OCI-LY7 (cell line): Measurements from ENCODE around the gene PLCL2. TPM values are rescaled to one million over a fixed set of nuclear protein-coding genes. Genes with fewer than 3 reads are reported as not detected.

Source experiments
- BruUV-seq: library from RNA; stranded (reverse); fragments of 400-500 nt; replicated peaks from 2 replicates; lab custom pipeline; 2021; lab: Mats Ljungman, UMichigan
- CTCF ChIA-PET: fragments of 300-600 bp; sonication (Branson Sonifier 250); formaldehyde crosslinking; loops from one replicate; lab custom pipeline; 2022; ENCODE audit warnings: antibody characterized with exemption; ENCODE audit not compliant: unreplicated experiment; lab: Charles Lee
- POLR2A ChIA-PET: fragments of 300-600 bp; sonication (Branson Sonifier 250); formaldehyde crosslinking; loops from one replicate; lab custom pipeline; 2022; ENCODE audit warnings: antibody characterized with exemption; lab: Charles Lee
- DNase-seq: peaks from one replicate; pipeline ENCODE4 v3.0.0-alpha.2; 2015; ENCODE audit warnings: low spot score
- H2AFZ ChIP-seq: fragments of 200-600 bp; sonication (generic), shearing (Covaris generic); 2 replicates; pipeline ENCODE4 v1.6.1; 2014; ENCODE audit warnings: mild to moderate bottlenecking, antibody characterized with exemption, low read length, moderate library complexity
- H3K27ac ChIP-seq: fragments of 200-600 bp; sonication (generic); 2 replicates; pipeline ENCODE4 v1.5.1; 2014; ENCODE audit warnings: mixed run types, low read depth, mild to moderate bottlenecking, moderate library complexity, low read length, inconsistent platforms; ENCODE audit not compliant: poor library complexity, severe bottlenecking
- H3K36me3 ChIP-seq: fragments of 200-600 bp; sonication (generic); 2 replicates; pipeline ENCODE4 v1.6.1; 2014; ENCODE audit warnings: mild to moderate bottlenecking, antibody characterized with exemption, low read length, moderate library complexity, mixed read lengths; ENCODE audit not compliant: insufficient read depth
- H3K4me1 ChIP-seq: fragments of 200-600 bp; sonication (generic); 2 replicates; pipeline ENCODE4 v1.5.1; 2014; ENCODE audit warnings: mild to moderate bottlenecking, low read length; ENCODE audit not compliant: insufficient read depth, poor library complexity, severe bottlenecking
- H3K4me2 ChIP-seq: fragments of 200-600 bp; sonication (generic); 2 replicates; pipeline ENCODE4 v1.6.1; 2014; ENCODE audit warnings: mild to moderate bottlenecking, low read length
- H3K4me3 ChIP-seq: fragments of 200-600 bp; sonication (generic); 2 replicates; pipeline ENCODE4 v1.5.1; 2014; ENCODE audit warnings: mild to moderate bottlenecking, low read depth, low read length; ENCODE audit not compliant: poor library complexity, severe bottlenecking
- H3K79me2 ChIP-seq: fragments of 200-600 bp; sonication (generic); 2 replicates; pipeline ENCODE4 v1.6.1; 2016; ENCODE audit warnings: low read depth, mild to moderate bottlenecking, low read length, moderate library complexity, mixed read lengths; ENCODE audit not compliant: insufficient read depth
- H3K9me2 ChIP-seq: fragments of 200-600 bp; sonication (generic); 2 replicates; pipeline ENCODE4 v1.6.1; 2016; ENCODE audit warnings: mild to moderate bottlenecking, low read length, mixed read lengths; ENCODE audit not compliant: insufficient read depth
- H3K9me3 ChIP-seq: fragments of 200-600 bp; sonication (generic); 2 replicates; pipeline ENCODE4 v1.6.1; 2014; ENCODE audit warnings: mild to moderate bottlenecking, mixed run types, low read length, mixed read lengths
- H4K20me1 ChIP-seq: fragments of 200-600 bp; sonication (generic); 2 replicates; pipeline ENCODE4 v1.6.1; 2014; ENCODE audit warnings: mild to moderate bottlenecking, antibody characterized with exemption, low read length, moderate library complexity, mixed read lengths; ENCODE audit not compliant: insufficient read depth
- EZH2phosphoT487 ChIP-seq: fragments of 200-600 bp; sonication (generic); IDR thresholded peaks from 2 replicates; pipeline ENCODE4 v1.6.1; 2018; ENCODE audit warnings: low read depth, borderline replicate concordance, mild to moderate bottlenecking, mixed run types, antibody characterized with exemption, low read length, moderate library complexity, mixed read lengths
- intact Hi-C: fragments of 100-400 bp; cut with micrococcal nuclease; formaldehyde crosslinking; loops from one replicate; pipeline ENCODE4 v1.10.0; 2022; ENCODE audit not compliant: unreplicated experiment
- total RNA-seq, 2 experiments: library from RNA; depleted of rRNA in 1 of 2; stranded (reverse); fragments of >200 nt in 1 of 2; shearing (Covaris generic) in 1 of 2; gene quantifications; 2 replicates each; pipeline ENCODE4 v1.2.3, GENCODE V29; 2014 to 2022
- TF ChIP-seq, protein P1 (sequence below): fragments of 200-600 bp; sonication (generic); conservative IDR thresholded peaks from 2 replicates; pipeline ENCODE4 v1.5.1; 2014; ENCODE audit warnings: mild to moderate bottlenecking, antibody characterized with exemption, low read length, moderate library complexity, mixed read lengths

The PLCL2 gene
- total RNA-seq, 2 experiments from 2014 or later: 34.1 to 41.6 TPM

DNA sequence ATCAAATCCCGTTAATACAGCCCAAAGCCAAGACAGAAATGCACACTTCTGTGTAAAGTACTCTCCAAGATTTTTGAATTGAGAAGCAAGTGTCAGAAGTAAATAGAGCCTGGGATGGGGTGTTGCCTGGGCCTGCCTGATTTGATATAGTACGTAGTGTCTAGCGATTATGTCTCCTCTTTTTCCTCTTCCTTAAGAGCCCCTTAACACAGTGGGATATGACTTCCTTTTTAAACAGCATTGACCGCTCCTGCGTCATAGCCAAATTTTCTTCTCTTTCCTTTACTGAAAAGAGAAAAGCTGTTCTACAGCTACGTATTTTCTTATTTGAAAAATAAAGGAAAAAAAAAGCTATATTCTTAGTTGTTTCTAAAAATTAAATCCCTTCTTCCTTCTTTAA is 97.7 kb downstream of the PLCL2 start:
- ChIA-PET CTCF (no interaction called here), POLR2A (interaction anchor here (0.6 kb wide), 1 partner anchor 136 kb away, joined by 3 read pairs; no protein-coding TSS in a partner anchor)
- no TSS peak for BruUV-seq
- DNase-seq: no peak
- Histone ChIP-seq H3K9me3 (no peaks in the 10 kb centered on the region), H4K20me1 (0 out of 2 replicates have a peak, but pooled peaks cover 6% of the 10 kb centered on the region), H3K27ac (no peak overlapping the region), H3K79me2 (peaks cover 10% of the 10 kb centered on the region; the same call in 1 of the 2 replicates), H3K9me2 (no peaks in the 10 kb centered on the region), H3K4me2 (no peak overlapping the region), H3K4me1 (no peaks in the 10 kb centered on the region), H2AFZ (no peak overlapping the region), H3K4me3 (no peak overlapping the region), H3K36me3 (no peaks in the 10 kb centered on the region)
- intact Hi-C loops: no loop called here
- TF ChIP-seq, protein P1, sequence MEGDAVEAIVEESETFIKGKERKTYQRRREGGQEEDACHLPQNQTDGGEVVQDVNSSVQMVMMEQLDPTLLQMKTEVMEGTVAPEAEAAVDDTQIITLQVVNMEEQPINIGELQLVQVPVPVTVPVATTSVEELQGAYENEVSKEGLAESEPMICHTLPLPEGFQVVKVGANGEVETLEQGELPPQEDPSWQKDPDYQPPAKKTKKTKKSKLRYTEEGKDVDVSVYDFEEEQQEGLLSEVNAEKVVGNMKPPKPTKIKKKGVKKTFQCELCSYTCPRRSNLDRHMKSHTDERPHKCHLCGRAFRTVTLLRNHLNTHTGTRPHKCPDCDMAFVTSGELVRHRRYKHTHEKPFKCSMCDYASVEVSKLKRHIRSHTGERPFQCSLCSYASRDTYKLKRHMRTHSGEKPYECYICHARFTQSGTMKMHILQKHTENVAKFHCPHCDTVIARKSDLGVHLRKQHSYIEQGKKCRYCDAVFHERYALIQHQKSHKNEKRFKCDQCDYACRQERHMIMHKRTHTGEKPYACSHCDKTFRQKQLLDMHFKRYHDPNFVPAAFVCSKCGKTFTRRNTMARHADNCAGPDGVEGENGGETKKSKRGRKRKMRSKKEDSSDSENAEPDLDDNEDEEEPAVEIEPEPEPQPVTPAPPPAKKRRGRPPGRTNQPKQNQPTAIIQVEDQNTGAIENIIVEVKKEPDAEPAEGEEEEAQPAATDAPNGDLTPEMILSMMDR: no peak
- no peak for TF ChIP-seq EZH2phosphoT487

DNA sequence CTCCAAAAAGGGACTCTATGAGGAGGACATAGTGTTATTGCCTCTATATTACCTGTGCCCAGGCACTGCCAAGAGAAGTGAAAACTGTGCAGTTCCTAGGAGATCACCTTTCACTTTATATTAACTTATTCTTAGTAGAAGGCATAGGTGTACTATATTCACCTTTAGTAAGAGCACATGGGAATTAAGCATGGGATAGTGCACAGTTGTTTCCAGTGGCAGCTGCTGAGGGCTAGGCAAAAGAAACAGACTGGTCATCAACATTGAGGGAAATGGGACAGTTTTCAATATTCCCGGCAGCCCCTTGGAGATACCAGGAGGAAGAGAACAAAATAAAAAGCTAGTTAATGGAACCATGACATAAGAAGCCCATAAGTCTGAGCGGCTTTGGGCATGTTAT is 100.9 kb downstream of the PLCL2 start:
- Histone ChIP-seq H3K27ac (no peak overlapping the region), H3K9me2 (no peaks in the 10 kb centered on the region), H3K4me2 (no peak overlapping the region), H3K4me1 (no peaks in the 10 kb centered on the region), H3K79me2 (peaks cover 17% of the 10 kb centered on the region; the same call in 1 of the 2 replicates), H4K20me1 (peaks cover 8% of the 10 kb centered on the region; the same call in 1 of the 2 replicates), H3K36me3 (no peaks in the 10 kb centered on the region), H3K4me3 (no peak overlapping the region), H3K9me3 (no peaks in the 10 kb centered on the region), H2AFZ (no peak overlapping the region)
- TF ChIP-seq, protein P1: no peak
- no peak for TF ChIP-seq EZH2phosphoT487
- ChIA-PET POLR2A (interaction anchor here (0.8 to 2.6 kb wide), 5 partner anchors 9 to 45 kb away, joined by 3 to 7 read pairs (median 5); no protein-coding TSS in a partner anchor), CTCF (interaction anchor here (1.5 kb wide), 1 partner anchor 10 kb away, joined by 4 read pairs; no protein-coding TSS in a partner anchor)
- no TSS peak for BruUV-seq
- DNase-seq: no peak
- intact Hi-C loops: no loop called here

DNA sequence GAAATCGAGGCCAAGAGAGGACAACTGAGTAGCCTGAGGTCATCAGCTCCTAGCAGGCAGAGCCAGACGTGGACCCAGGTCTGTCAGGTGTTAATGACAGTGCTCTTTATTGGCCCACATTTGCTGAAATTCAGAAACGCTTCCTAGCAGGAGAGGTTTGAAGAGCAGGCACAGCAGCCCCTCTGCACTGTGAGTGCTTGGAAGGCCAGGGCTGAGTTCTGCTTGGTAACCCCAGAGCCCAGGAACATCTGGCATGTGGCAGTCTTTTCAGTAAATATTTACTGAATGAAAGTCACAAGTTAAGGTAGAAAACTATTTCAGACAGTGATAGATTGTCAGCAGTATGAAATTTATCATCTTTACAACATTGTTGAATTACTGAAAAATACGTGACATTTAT is 102.4 kb downstream of the PLCL2 start:
- Histone ChIP-seq H3K9me3 (no peaks in the 10 kb centered on the region), H3K79me2 (peaks cover 17% of the 10 kb centered on the region; the same call in 1 of the 2 replicates), H3K36me3 (no peaks in the 10 kb centered on the region), H4K20me1 (peaks cover 8% of the 10 kb centered on the region; the same call in 1 of the 2 replicates), H3K4me3 (no peak overlapping the region), H3K9me2 (no peaks in the 10 kb centered on the region), H3K4me1 (no peaks in the 10 kb centered on the region), H2AFZ (no peak overlapping the region), H3K4me2 (no peak overlapping the region), H3K27ac (no peak overlapping the region)
- ChIA-PET POLR2A (interaction anchor here (0.6 to 2.4 kb wide), 5 partner anchors 10 to 63 kb away, joined by 3 to 6 read pairs (median 5); no protein-coding TSS in a partner anchor), CTCF (no interaction called here)
- TF ChIP-seq EZH2phosphoT487: no peak
- TF ChIP-seq, protein P1: no peak
- DNase-seq: no peak
- no TSS peak for BruUV-seq
- intact Hi-C loops: no loop called here
